Stimulated activated memory B cell treated with anti-CD40 and anti-IgM and Interleukin-4, amounts not matched to agents 10 μg/mL and 1 μg/mL and 100 μg/mL, for 72 hours (primary cell): ENCODE results near the gene RNF223.

Source experiments
- ATAC-seq: fragments of 150-1000 bp; cut with Tn5 transposase; 2 replicates; pipeline ENCODE4 v1.10.0; 2021
- H3K27ac Mint-ChIP-seq: one replicate; pipeline ENCODE4 v1.8.0; 2022; ENCODE audit warnings: mild to moderate bottlenecking, mixed read lengths
- H3K27me3 Mint-ChIP-seq: one replicate; pipeline ENCODE4 v1.8.0; 2022; ENCODE audit warnings: mixed read lengths
- H3K36me3 Mint-ChIP-seq: one replicate; pipeline ENCODE4 v1.8.0; 2022; ENCODE audit warnings: mixed read lengths
- H3K4me1 Mint-ChIP-seq: one replicate; pipeline ENCODE4 v1.8.0; 2022; ENCODE audit warnings: mixed read lengths
- H3K4me3 Mint-ChIP-seq: one replicate; pipeline ENCODE4 v1.8.0; 2022; ENCODE audit warnings: mild to moderate bottlenecking, moderate library complexity, mixed read lengths
- H3K9me3 Mint-ChIP-seq: one replicate; pipeline ENCODE4 v1.8.0; 2022; ENCODE audit warnings: mixed read lengths

RNF223 gene

DNA sequence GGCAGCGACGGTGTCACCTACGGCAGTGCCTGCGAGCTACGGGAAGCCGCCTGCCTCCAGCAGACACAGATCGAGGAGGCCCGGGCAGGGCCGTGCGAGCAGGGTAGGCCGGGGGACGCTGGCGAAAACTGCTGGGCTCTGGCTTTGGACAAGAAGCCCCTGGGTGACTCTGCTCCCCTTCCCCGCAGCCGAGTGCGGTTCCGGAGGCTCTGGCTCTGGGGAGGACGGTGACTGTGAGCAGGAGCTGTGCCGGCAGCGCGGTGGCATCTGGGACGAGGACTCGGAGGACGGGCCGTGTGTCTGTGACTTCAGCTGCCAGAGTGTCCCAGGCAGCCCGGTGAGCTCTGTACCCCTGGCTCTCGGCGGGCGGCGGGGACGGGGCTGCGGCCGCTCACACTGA, 30.2 kb downstream of the RNF223 start:
- no peak for ATAC-seq
- no peaks in the 10 kb centered on the region for H3K27me3 Mint-ChIP-seq
- H3K4me3 Mint-ChIP-seq: no peak overlapping the region
- peaks cover 4% of the 10 kb centered on the region for H3K9me3 Mint-ChIP-seq
- H3K4me1 Mint-ChIP-seq: peaks cover 13% of the 10 kb centered on the region
- H3K27ac Mint-ChIP-seq: no peak overlapping the region
- H3K36me3 Mint-ChIP-seq: peaks cover 46% of the 10 kb centered on the region

- peaks cover 46% of the 10 kb centered on the region for H3K36me3 Mint-ChIP-seq
- ATAC-seq: no peak
- peaks cover 18% of the 10 kb centered on the region for H3K4me1 Mint-ChIP-seq
- peaks cover 4% of the 10 kb centered on the region for H3K9me3 Mint-ChIP-seq
- no peak overlapping the region for H3K27ac Mint-ChIP-seq
- no peaks in the 10 kb centered on the region for H3K27me3 Mint-ChIP-seq
- no peak overlapping the region for H3K4me3 Mint-ChIP-seq
These were observed 30.7 kb downstream of the RNF223 start for GRCh38 chr1:1043411-1043810.

DNA sequence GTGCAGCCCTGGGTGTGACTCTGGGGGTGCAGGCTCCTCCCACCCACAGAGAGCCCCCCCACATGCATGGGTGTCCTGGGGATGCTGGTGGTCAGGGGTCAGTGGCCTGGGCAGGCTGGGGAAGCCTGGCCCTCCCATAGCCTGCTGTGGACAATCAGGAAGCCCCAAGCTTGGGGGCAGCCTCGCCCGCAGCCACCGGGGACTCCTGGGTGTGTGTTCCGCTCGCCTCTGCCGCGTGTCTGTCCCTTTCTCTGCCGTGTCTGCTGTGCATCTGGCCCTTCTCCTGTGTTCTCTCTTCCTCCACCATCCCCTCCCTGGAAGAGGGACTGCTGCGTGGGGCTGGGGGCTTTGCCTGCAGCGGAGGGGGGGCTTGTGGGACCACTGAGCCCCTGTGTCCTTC, 31.3 kb downstream of the RNF223 start:
- H3K4me1 Mint-ChIP-seq: peaks cover 24% of the 10 kb centered on the region
- peaks cover 4% of the 10 kb centered on the region for H3K9me3 Mint-ChIP-seq
- no peak for ATAC-seq
- H3K4me3 Mint-ChIP-seq: no peak overlapping the region
- H3K27me3 Mint-ChIP-seq: no peaks in the 10 kb centered on the region
- H3K36me3 Mint-ChIP-seq: peaks cover 46% of the 10 kb centered on the region
- H3K27ac Mint-ChIP-seq: no peak overlapping the region

GRCh38 chr1:1041873-1042272, 32.2 kb downstream of the RNF223 start:
- Mint-ChIP-seq H3K27me3 (no peaks in the 10 kb centered on the region), H3K9me3 (peaks cover 4% of the 10 kb centered on the region), H3K27ac (no peak overlapping the region), H3K36me3 (peaks cover 38% of the 10 kb centered on the region), H3K4me1 (peaks cover 34% of the 10 kb centered on the region), H3K4me3 (no peak overlapping the region)
- ATAC-seq: no peak

DNA sequence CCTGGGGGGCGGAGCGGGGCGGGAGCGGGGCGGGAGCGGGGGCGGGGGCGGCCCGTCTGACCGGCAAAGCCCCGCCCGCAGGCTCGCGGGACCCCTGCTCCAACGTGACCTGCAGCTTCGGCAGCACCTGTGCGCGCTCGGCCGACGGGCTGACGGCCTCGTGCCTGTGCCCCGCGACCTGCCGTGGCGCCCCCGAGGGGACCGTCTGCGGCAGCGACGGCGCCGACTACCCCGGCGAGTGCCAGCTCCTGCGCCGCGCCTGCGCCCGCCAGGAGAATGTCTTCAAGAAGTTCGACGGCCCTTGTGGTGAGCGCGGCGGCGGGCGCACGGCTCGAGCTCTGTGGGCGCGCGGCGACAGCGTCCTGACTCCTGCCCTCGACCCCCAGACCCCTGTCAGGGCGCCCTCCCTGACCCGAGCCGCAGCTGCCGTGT, 33.0 kb downstream of the RNF223 start:
- ATAC-seq: no peak
- Mint-ChIP-seq H3K27me3 (peaks cover 4% of the 10 kb centered on the region), H3K9me3 (peaks cover 4% of the 10 kb centered on the region), H3K27ac (no peak overlapping the region), H3K4me1 (peaks cover 41% of the 10 kb centered on the region), H3K4me3 (no peak overlapping the region), H3K36me3 (peaks cover 37% of the 10 kb centered on the region)

DNA sequence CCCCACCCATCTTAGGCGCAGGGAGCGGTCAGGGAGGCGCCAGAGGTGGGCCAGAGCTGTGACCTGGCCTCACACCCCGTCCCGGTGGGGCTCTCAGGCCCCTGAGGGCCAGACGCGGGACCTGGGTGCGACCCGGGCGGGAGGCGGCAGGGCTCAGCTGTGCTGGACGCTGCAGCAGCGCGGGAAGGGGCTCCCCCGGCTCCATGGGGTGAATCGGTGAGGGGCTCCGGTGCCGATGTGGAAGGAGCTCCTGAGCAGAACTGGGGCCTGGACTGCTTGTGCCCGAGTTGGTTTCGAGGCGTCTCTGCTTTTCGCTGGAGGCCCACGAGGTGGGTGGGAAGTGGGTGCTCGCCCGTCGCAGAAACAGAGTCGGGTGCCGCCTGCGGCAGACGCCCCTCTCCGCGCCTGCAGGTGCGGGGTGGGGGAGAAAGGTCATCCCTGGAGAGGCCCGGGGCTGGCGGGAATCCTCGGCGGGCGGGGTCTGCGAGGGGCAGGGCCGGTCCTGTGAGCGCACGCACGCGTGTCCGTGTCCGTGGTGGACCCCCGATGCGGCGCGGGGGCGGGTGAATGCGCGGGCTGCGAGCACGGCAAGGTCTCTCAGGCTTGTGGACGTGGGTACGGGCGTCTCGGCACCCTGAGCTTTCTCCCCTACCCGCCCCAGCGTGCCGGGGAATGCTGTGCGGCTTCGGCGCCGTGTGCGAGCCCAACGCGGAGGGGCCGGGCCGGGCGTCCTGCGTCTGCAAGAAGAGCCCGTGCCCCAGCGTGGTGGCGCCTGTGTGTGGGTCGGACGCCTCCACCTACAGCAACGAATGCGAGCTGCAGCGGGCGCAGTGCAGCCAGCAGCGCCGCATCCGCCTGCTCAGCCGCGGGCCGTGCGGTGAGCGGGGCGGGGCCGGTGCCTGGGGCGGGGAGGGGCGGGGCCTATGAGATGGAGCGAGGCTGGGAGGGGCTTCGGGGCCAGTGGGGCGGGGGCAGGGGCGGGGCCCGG, 33.8 kb downstream of the RNF223 start:
- H3K27me3 Mint-ChIP-seq: peaks cover 12% of the 10 kb centered on the region
- peak; percentile 59 for ATAC-seq
- H3K9me3 Mint-ChIP-seq: peaks cover 4% of the 10 kb centered on the region
- H3K36me3 Mint-ChIP-seq: peaks cover 32% of the 10 kb centered on the region
- H3K27ac Mint-ChIP-seq: peak overlapping the region; percentile 53
- peak overlapping the region; percentile 60 for H3K4me3 Mint-ChIP-seq
- peaks cover 49% of the 10 kb centered on the region for H3K4me1 Mint-ChIP-seq

- Mint-ChIP-seq H3K9me3 (peaks cover 4% of the 10 kb centered on the region), H3K36me3 (peaks cover 23% of the 10 kb centered on the region), H3K4me1 (peaks cover 54% of the 10 kb centered on the region), H3K27me3 (peaks cover 14% of the 10 kb centered on the region), H3K4me3 (peak overlapping the region; percentile 60), H3K27ac (peak overlapping the region; percentile 53)
- peak; percentile 31 for ATAC-seq
These were observed 34.8 kb downstream of the RNF223 start for GRCh38 chr1:1039145-1039910.

DNA sequence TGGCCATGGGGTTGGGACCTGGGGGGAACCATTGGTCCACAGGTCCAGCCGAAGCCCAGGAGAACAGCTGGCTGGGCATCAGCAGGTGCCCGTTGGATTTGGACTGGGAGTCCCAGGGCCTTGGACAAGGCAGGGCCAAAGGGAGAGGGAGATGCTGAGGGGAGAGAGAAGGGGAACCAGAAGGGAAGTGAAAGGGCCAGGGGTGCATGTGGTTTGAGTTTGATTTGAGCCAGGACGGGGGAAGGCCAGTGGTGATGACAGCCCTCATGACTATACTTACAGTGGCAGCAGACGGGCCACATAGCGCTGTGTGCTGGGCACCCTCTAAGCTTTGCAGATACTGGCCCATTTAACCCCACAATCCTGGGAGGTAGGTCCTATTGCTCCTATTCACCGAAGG, 35.4 kb downstream of the RNF223 start:
- peaks cover 4% of the 10 kb centered on the region for H3K9me3 Mint-ChIP-seq

DNA sequence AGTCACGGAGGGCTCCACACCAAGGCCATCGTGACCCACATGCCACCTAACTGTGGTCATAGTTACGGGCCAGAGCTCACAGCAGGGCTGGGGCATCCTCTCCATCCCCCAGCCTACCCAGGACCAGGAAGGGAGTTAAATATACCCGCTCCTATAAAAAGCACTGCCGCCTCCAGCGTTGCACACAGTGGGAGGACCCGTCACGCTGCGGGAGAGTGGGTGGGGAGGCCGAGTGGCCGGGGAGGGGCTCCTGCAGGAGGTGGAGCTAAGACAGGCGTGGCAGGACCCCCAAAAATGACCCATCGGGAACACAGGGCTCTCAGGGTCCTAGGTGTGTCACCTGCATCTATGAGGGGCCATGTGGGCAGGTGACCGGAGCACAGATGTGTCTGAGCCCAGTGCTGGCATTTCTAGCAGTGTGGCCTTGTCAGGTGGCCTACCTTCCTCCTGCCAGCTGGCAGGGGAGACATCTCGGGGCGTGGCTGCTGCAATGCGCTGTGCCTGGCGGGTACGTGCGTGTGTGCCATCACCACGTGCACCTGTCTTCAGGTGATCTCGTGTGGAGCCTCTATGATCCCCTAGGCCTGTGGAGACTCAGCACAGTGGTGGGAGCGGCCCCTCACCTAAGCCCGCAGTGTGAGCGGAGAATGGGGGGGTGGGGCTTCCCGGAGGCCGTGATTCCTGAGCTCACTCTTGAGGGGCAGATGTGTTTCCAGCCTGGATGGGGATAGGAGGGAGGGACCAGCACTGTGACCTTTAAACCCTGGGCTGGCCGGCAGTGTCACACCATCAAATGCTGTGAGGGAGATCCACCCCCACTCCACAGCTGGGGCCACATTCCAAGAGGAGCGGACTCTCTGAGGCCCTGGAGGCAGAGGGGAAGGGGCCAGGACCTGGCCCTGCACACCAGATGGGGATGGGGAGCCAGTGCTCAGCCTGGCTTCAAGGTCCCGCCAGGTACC, 36.5 kb downstream of the RNF223 start:
- Mint-ChIP-seq H3K4me3 (no peak overlapping the region), H3K27ac (no peak overlapping the region), H3K36me3 (peaks cover 6% of the 10 kb centered on the region), H3K27me3 (peaks cover 14% of the 10 kb centered on the region), H3K4me1 (peaks cover 56% of the 10 kb centered on the region), H3K9me3 (no peaks in the 10 kb centered on the region)
- ATAC-seq: no peak

More for the DNA sequence above, 35.4 kb downstream of the RNF223 start:
- H3K27ac Mint-ChIP-seq: peak overlapping the region; percentile 53
- H3K4me3 Mint-ChIP-seq: peak overlapping the region; percentile 60
- ATAC-seq: peak; percentile 84
- peaks cover 14% of the 10 kb centered on the region for H3K27me3 Mint-ChIP-seq
- peaks cover 56% of the 10 kb centered on the region for H3K4me1 Mint-ChIP-seq
- H3K36me3 Mint-ChIP-seq: peaks cover 16% of the 10 kb centered on the region

GRCh38 chr1:1035291-1035943, 38.7 kb downstream of the RNF223 start:
- ATAC-seq: no peak
- peak overlapping the region; percentile 16 for H3K4me3 Mint-ChIP-seq
- no peaks in the 10 kb centered on the region for H3K36me3 Mint-ChIP-seq
- H3K27me3 Mint-ChIP-seq: peaks cover 14% of the 10 kb centered on the region
- peaks cover 56% of the 10 kb centered on the region for H3K4me1 Mint-ChIP-seq
- H3K27ac Mint-ChIP-seq: peak overlapping the region; percentile 36
- no peaks in the 10 kb centered on the region for H3K9me3 Mint-ChIP-seq

DNA sequence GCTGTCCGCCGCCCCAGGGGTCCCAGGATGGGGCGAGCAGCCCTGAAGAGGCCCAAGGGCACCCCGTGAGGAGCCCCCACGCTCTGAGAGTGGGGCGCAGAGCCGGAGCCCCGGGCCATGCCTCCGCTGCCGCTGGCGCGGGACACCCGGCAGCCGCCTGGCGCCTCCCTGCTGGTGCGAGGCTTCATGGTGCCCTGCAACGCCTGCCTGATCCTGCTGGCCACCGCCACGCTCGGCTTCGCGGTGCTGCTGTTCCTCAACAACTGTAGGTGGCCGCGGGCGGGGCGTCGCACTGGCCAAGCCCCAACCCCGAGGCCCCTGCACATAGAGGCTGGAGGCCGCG, 39.7 kb downstream of the RNF223 start:
- peaks cover 48% of the 10 kb centered on the region for H3K4me1 Mint-ChIP-seq

GRCh38 chr1:1033731-1034438, 40.2 kb downstream of the RNF223 start:
- H3K27me3 Mint-ChIP-seq: peaks cover 14% of the 10 kb centered on the region
- peak overlapping the region; percentile 78 for H3K4me3 Mint-ChIP-seq

More for the DNA sequence above, 39.7 kb downstream of the RNF223 start:
- H3K27me3 Mint-ChIP-seq: peaks cover 14% of the 10 kb centered on the region
- H3K9me3 Mint-ChIP-seq: no peaks in the 10 kb centered on the region
- no peaks in the 10 kb centered on the region for H3K36me3 Mint-ChIP-seq
- peak overlapping the region; percentile 78 for H3K4me3 Mint-ChIP-seq
- H3K27ac Mint-ChIP-seq: peak overlapping the region; percentile 75
- no peak for ATAC-seq

DNA sequence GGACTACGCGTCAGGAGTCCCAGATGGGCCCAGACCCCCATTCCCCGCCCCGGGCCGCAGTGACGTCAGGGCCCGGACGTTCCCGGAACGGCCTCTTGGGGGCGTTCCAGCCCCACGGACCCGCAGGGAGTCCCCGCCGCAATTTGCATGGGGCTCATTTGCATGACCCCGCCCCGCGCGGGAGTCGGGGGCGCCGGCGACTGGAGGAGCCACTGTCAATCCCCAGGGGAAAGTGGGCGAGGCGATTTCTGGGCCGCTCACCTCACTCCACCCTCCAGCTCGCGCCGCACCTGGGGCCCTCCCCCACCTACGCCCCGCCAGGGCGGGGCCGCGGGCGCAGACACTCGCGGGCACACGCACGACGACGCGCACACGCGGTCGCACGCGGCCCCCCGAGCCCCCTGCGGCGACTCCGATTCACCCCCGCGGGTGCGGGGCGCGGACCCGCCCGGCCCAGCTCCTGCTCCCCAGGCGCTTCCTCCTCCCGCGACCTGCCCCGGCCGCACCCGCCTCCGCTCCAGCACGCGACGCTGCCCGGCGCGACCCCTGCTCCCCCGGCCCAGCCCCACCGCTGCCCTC, 41.0 kb downstream of the RNF223 start:
- H3K9me3 Mint-ChIP-seq: no peaks in the 10 kb centered on the region
- H3K27me3 Mint-ChIP-seq: peaks cover 14% of the 10 kb centered on the region
- H3K27ac Mint-ChIP-seq: peak overlapping the region; percentile 69
- peak; percentile 93 for ATAC-seq
- H3K4me3 Mint-ChIP-seq: peak overlapping the region; percentile 68
- no peaks in the 10 kb centered on the region for H3K36me3 Mint-ChIP-seq
- H3K4me1 Mint-ChIP-seq: peaks cover 35% of the 10 kb centered on the region

More at GRCh38 chr1:1033731-1034438, 40.2 kb downstream of the RNF223 start:
- peak; percentile 43 for ATAC-seq
- Mint-ChIP-seq H3K36me3 (no peaks in the 10 kb centered on the region), H3K4me1 (peaks cover 43% of the 10 kb centered on the region), H3K9me3 (no peaks in the 10 kb centered on the region), H3K27ac (peak overlapping the region; percentile 75)
